Measurements from ENCODE around the gene APOBEC2. TPM values are rescaled to one million over a fixed set of nuclear protein-coding genes. Genes with fewer than 3 reads are reported as not detected.

Gene APOBEC2
- total and polyA plus RNA-seq, 2 of the 13 experiments (the other 11 are each of a cell fraction or from before 2014, with no cell fraction given): 0.09 TPM; not detected in 1

DNA sequence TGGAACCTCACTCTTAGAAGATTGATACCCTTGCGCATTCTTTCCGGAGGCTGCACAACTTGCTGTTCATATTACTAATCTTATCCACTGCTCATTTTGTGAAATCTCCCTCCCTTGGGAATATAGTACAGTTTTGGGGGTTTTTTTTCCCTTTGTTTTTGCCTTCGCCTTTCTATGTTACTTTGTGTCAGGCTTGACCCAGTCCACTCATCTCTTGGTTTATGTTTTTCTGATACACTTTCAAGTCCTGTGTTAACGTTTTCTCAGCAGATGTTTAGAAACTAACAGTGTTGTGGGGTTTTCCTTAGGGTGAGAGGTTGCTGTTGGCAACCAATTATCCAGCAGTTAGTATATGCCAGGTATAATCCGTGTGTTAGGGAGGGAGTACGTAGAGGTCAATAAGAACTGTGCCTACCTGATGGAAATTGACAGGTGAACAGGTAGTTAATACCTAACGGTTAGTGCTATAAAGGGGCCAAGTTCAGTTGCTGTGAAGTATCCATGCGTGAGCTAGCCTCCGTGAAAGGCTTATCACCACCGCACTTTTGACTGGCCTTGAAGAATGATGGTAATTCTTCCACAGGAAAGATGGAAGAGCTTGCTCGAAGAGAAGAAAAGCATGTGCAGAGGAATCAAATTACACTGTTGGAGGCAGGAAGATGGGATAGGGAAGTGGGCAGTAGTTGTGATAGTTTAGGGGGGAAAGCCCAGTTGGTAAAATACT, 21.1 kb downstream of the APOBEC2 start (continued):
- TF ChIP-seq ASH2L (IDR thresholded peaks at IDR 0.05; ENCODE audit: insufficient read length, low read depth, low read length): peak; percentile 28
- no peak for TF ChIP-seq ZSCAN30 (CRISPR knock-in tag; IDR thresholded peaks at IDR 0.05)
- peak; percentile 5; the same call in 1 of the 2 replicates for TF ChIP-seq HNF4A (CRISPR knock-in tag; IDR thresholded peaks at IDR 0.05)
- peak; percentile 18; the same call in 1 of the 2 replicates for TF ChIP-seq ZSCAN29 (CRISPR knock-in tag; conservative IDR thresholded peaks at IDR 0.05)
- TF ChIP-seq AHDC1 (CRISPR knock-in tag; IDR thresholded peaks at IDR 0.05; ENCODE audit: borderline replicate concordance): no peak
- peak; percentile 4; the same call in 1 of the 2 replicates for TF ChIP-seq ZNF274 (CRISPR knock-in tag; IDR thresholded peaks at IDR 0.05)
- TF ChIP-seq ZNF496 (CRISPR knock-in tag; IDR thresholded peaks at IDR 0.05; ENCODE audit: insufficient replicate concordance): no peak
- no peak; the same call in 1 of the 2 replicates for TF ChIP-seq ZNF230 (CRISPR knock-in tag; IDR thresholded peaks at IDR 0.05)
- 0 out of 2 replicates have a peak, but pooled peaks have one; percentile 18 for TF ChIP-seq ETV5 (CRISPR knock-in tag; IDR thresholded peaks at IDR 0.05; ENCODE audit: borderline replicate concordance)
- TF ChIP-seq, protein P1, sequence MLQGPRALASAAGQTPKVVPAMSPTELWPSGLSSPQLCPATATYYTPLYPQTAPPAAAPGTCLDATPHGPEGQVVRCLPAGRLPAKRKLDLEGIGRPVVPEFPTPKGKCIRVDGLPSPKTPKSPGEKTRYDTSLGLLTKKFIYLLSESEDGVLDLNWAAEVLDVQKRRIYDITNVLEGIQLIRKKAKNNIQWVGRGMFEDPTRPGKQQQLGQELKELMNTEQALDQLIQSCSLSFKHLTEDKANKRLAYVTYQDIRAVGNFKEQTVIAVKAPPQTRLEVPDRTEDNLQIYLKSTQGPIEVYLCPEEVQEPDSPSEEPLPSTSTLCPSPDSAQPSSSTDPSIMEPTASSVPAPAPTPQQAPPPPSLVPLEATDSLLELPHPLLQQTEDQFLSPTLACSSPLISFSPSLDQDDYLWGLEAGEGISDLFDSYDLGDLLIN (CRISPR knock-in tag; IDR thresholded peaks at IDR 0.05; ENCODE audit: borderline replicate concordance): no peak
- TF ChIP-seq ZHX1 (CRISPR knock-in tag; IDR thresholded peaks at IDR 0.05; ENCODE audit: low read depth): no peak
- TF ChIP-seq KDM3A (CRISPR knock-in tag; IDR thresholded peaks at IDR 0.05; ENCODE audit: low read depth): no peak
- no peak for TF ChIP-seq MXI1 (IDR thresholded peaks at IDR 0.05; ENCODE audit: borderline replicate concordance, low read depth, low read length)
- TF ChIP-seq MED8 (CRISPR knock-in tag; IDR thresholded peaks at IDR 0.05; ENCODE audit: insufficient replicate concordance): no peak
- TF ChIP-seq SMARCC2 (IDR thresholded peaks at IDR 0.05): no peak
- peak; percentile 49 for TF ChIP-seq CCAR2 (optimal IDR thresholded peaks at IDR 0.05; ENCODE audit: low read depth, low read length)
- no peak for TF ChIP-seq HOXA7 (CRISPR knock-in tag; IDR thresholded peaks at IDR 0.05)
- TF ChIP-seq ZSCAN31 (CRISPR knock-in tag; IDR thresholded peaks at IDR 0.05; ENCODE audit: low read depth): no peak
